Stimulated activated CD4-positive, alpha-beta T cell treated with anti-CD3 and anti-CD28 coated beads, TNF-alpha, amount 100 ng/mL, for 48 hours (primary cell): Measurements from ENCODE around the gene CORO2B.

Experiments
- DNase-seq, 3 donors: peaks; one replicate each; pipeline ENCODE4 v3.0.0-alpha.2; 2020; ENCODE audit warnings: low read depth in 3 of 3

The CORO2B gene

GRCh38 chr15:68608844-68609232 lies 30.0 kb downstream of the CORO2B start:
- DNase-seq = no peak

- no peak for DNase-seq
These were observed 30.8 kb downstream of the CORO2B start for GRCh38 chr15:68609629-68610028.

- no peak for DNase-seq
These were observed 32.0 kb downstream of the CORO2B start for GRCh38 chr15:68610825-68611224.

GRCh38 chr15:68612503-68612902 lies 33.7 kb downstream of the CORO2B start:
- DNase-seq = no peak

GRCh38 chr15:68612979-68613740 lies 34.4 kb downstream of the CORO2B start:
- DNase-seq = no peak

GRCh38 chr15:68614286-68615035 lies 35.7 kb downstream of the CORO2B start:
- DNase-seq = no peak

GRCh38 chr15:68615301-68615700 lies 36.5 kb downstream of the CORO2B start:
- no peak for DNase-seq

GRCh38 chr15:68615811-68616210 lies 37.0 kb downstream of the CORO2B start:
- no peak for DNase-seq

- no peak for DNase-seq
These were observed 37.6 kb downstream of the CORO2B start for GRCh38 chr15:68616397-68616796.

- no peak for DNase-seq
These were observed 38.2 kb downstream of the CORO2B start for GRCh38 chr15:68617001-68617400.

GRCh38 chr15:68617777-68618176 lies 39.0 kb downstream of the CORO2B start:
- DNase-seq = no peak

- no peak for DNase-seq
These were observed 39.6 kb downstream of the CORO2B start for GRCh38 chr15:68618394-68618793.

GRCh38 chr15:68618908-68619698 lies 40.3 kb downstream of the CORO2B start:
- DNase-seq = no peak

GRCh38 chr15:68620721-68621527 lies 42.1 kb downstream of the CORO2B start:
- no peak for DNase-seq

GRCh38 chr15:68621535-68621934 lies 42.7 kb downstream of the CORO2B start:
- DNase-seq = no peak

- DNase-seq = no peak
These were observed 44.6 kb downstream of the CORO2B start for GRCh38 chr15:68623301-68623892.

- no peak for DNase-seq
These were observed 47.1 kb downstream of the CORO2B start for GRCh38 chr15:68625853-68626252.

- no peak for DNase-seq
These were observed 47.5 kb downstream of the CORO2B start for GRCh38 chr15:68626283-68626682.

- DNase-seq = no peak
These were observed 47.9 kb downstream of the CORO2B start for GRCh38 chr15:68626739-68627138.

GRCh38 chr15:68627476-68627875 lies 48.7 kb downstream of the CORO2B start:
- DNase-seq = no peak

- no peak for DNase-seq
These were observed 49.2 kb downstream of the CORO2B start for GRCh38 chr15:68627995-68628394.
